IMR-90 (cell line): ENCODE data around the gene HHIP. TPM values are rescaled to one million over a fixed set of nuclear protein-coding genes. Genes with fewer than 3 reads are reported as not detected.

ENCODE experiments used
- ATAC-seq: fragments of 200-7000 bp; cut with Tn5 transposase; 2 replicates; pipeline ENCODE4 v1.9.1; 2020; ENCODE audit warnings: low read depth, mild to moderate bottlenecking, moderate library complexity
- BruUV-seq: library from RNA; stranded (reverse); fragments of 400-500 nt; replicated peaks from 2 replicates; lab custom pipeline; 2021; lab: Mats Ljungman, UMichigan
- CTCF ChIA-PET: fragments of 300-600 bp; formaldehyde crosslinking; extraction: SDS; loops from one replicate; lab custom pipeline; 2021; ENCODE audit warnings: antibody characterized with exemption; lab: Yijun Ruan, JAX
- POLR2A ChIA-PET: fragments of 300-600 bp; sonication (Branson Sonifier 250); formaldehyde crosslinking; loops from one replicate; lab custom pipeline; 2022; ENCODE audit warnings: antibody characterized with exemption; ENCODE audit not compliant: unreplicated experiment; lab: Charles Lee
- DNase-seq: peaks from one replicate; pipeline ENCODE4 v3.0.0; 2013
- H2AFZ ChIP-seq: replicated peaks from 2 replicates; pipeline ENCODE3; 2013; ENCODE audit warnings: low read length, mild to moderate bottlenecking; ENCODE audit not compliant: poor library complexity
- H2AK5ac ChIP-seq: 2 replicates; pipeline ENCODE4 v1.6.1; 2013; ENCODE audit warnings: low read depth, low read length, inconsistent platforms
- H2AK9ac ChIP-seq: replicated peaks from 2 replicates; pipeline ENCODE3; 2013; ENCODE audit warnings: mild to moderate bottlenecking, low read depth, low read length, moderate library complexity; ENCODE audit not compliant: poor library complexity
- H2BK120ac ChIP-seq: 2 replicates; pipeline ENCODE4 v1.6.1; 2013; ENCODE audit warnings: low read depth, low read length, inconsistent platforms
- H2BK15ac ChIP-seq: 3 replicates; pipeline ENCODE4 v1.6.1; 2013; ENCODE audit warnings: low read depth, low read length, inconsistent platforms
- H2BK20ac ChIP-seq: 2 replicates; pipeline ENCODE4 v1.6.1; 2013; ENCODE audit warnings: low read depth, mild to moderate bottlenecking, inconsistent platforms, low read length, moderate library complexity
- H2BK5ac ChIP-seq: 2 replicates; pipeline ENCODE4 v1.6.1; 2013; ENCODE audit warnings: mild to moderate bottlenecking, low read depth, low read length, inconsistent platforms; ENCODE audit not compliant: poor library complexity, severe bottlenecking
- H3K14ac ChIP-seq: replicated peaks from 2 replicates; pipeline ENCODE4 v1.6.1; 2013; ENCODE audit warnings: low read depth, low read length, inconsistent platforms
- H3K18ac ChIP-seq: 2 replicates; pipeline ENCODE4 v1.6.1; 2013; ENCODE audit warnings: low read depth, low read length, control low read depth
- H3K23ac ChIP-seq: 2 replicates; pipeline ENCODE4 v1.6.1; 2013; ENCODE audit warnings: low read depth, low read length, inconsistent platforms
- H3K27ac ChIP-seq: 2 replicates; pipeline ENCODE4 v1.5.1; 2013; ENCODE audit warnings: mild to moderate bottlenecking, control low read depth, low read length; ENCODE audit not compliant: insufficient read depth
- H3K27me3 ChIP-seq: 2 replicates; pipeline ENCODE4 v1.6.1; 2013; ENCODE audit warnings: low read length; ENCODE audit not compliant: control insufficient read depth, insufficient read depth
- H3K36me3 ChIP-seq: 2 replicates; pipeline ENCODE4 v1.6.1; 2013; ENCODE audit warnings: low read length, mixed read lengths; ENCODE audit not compliant: control insufficient read depth, insufficient read depth
- H3K4ac ChIP-seq: 2 replicates; pipeline ENCODE4 v1.6.1; 2013; ENCODE audit warnings: low read depth, low read length, inconsistent platforms
- H3K4me1 ChIP-seq: 2 replicates; pipeline ENCODE4 v1.6.1; 2013; ENCODE audit warnings: low read length, mixed read lengths; ENCODE audit not compliant: control insufficient read depth, insufficient read depth
- H3K4me2 ChIP-seq: 2 replicates; pipeline ENCODE4 v1.6.1; 2013; ENCODE audit warnings: low read depth, mild to moderate bottlenecking, control low read depth, low read length, moderate library complexity
- H3K4me3 ChIP-seq: 2 replicates; pipeline ENCODE4 v1.5.1; 2013; ENCODE audit warnings: low read depth, mild to moderate bottlenecking, control low read depth, low read length, moderate library complexity; ENCODE audit not compliant: insufficient read depth
- H3K56ac ChIP-seq: 2 replicates; pipeline ENCODE4 v1.6.1; 2013; ENCODE audit warnings: low read length, inconsistent platforms; ENCODE audit not compliant: insufficient read depth; ENCODE audit errors: extremely low read depth
- H3K79me1 ChIP-seq, 2 experiments: 2 replicates each; pipeline ENCODE4 v1.6.1; 2013; ENCODE audit warnings: low read length in 2 of 2, inconsistent platforms in 1 of 2, low read depth in 1 of 2
- H3K9ac ChIP-seq: 2 replicates; pipeline ENCODE4 v1.6.1; 2013; ENCODE audit warnings: low read depth, low read length, control low read depth
- H3K9me1 ChIP-seq: 2 replicates; pipeline ENCODE4 v1.6.1; 2013; ENCODE audit warnings: low read length, inconsistent platforms; ENCODE audit not compliant: insufficient read depth
- H3K9me3 ChIP-seq: 2 replicates; pipeline ENCODE4 v1.6.1; 2013; ENCODE audit warnings: low read length; ENCODE audit not compliant: control insufficient read depth, insufficient read depth
- H4K20me1 ChIP-seq: 2 replicates; pipeline ENCODE4 v1.6.1; 2013; ENCODE audit warnings: low read length, inconsistent platforms; ENCODE audit not compliant: insufficient read depth
- H4K5ac ChIP-seq: 2 replicates; pipeline ENCODE4 v1.6.1; 2013; ENCODE audit warnings: mild to moderate bottlenecking, low read depth, low read length, control low read depth
- H4K8ac ChIP-seq, 2 experiments: 2 replicates each; pipeline ENCODE4 v1.6.1; 2013; ENCODE audit warnings: low read depth in 2 of 2, low read length in 2 of 2, control low read depth in 1 of 2, inconsistent platforms in 1 of 2
- H4K91ac ChIP-seq: 2 replicates; pipeline ENCODE4 v1.6.1; 2013; ENCODE audit warnings: low read depth, low read length, inconsistent platforms; ENCODE audit not compliant: insufficient read depth
- BHLHE40 ChIP-seq: fragments of 150-350 bp; IDR thresholded peaks from 2 replicates; pipeline ENCODE4 v1.6.1; 2016; ENCODE audit warnings: mild to moderate bottlenecking, low read depth, low read length
- MAZ ChIP-seq: IDR thresholded peaks from 2 replicates; pipeline ENCODE4 v1.6.1; 2012; ENCODE audit warnings: low read depth, mild to moderate bottlenecking, low read length, improper control_type of control experiment, moderate library complexity, borderline replicate concordance
- RAD21 ChIP-seq: IDR thresholded peaks from 2 replicates; pipeline ENCODE4 v1.6.1; 2012; ENCODE audit warnings: low read length, improper control_type of control experiment
- WGBS, 2 experiments: methylation state at CpG; one replicate each; pipeline versions ENCODE4 v1.1.5 to v1.1.7; 2013; ENCODE audit warnings: missing lambda C conversion rate in 2 of 2; ENCODE audit not compliant: insufficient read length in 1 of 2; ENCODE audit errors: extremely low coverage in 2 of 2; 5-methylcytosine and 5-hydroxymethylcytosine counted together
- dilution Hi-C: fragments of 300-500 bp; cut with HindIII; formaldehyde crosslinking; loops from one replicate; pipeline ENCODE4 v1.14.3; 2018; ENCODE audit warnings: low sequenced_read_pairs; ENCODE audit not compliant: unreplicated experiment
- in situ Hi-C: fragments of 300-500 bp; cut with MboI; formaldehyde crosslinking; loops from 3 replicates; pipeline ENCODE4 v1.14.3; 2019; ENCODE audit warnings: low sequenced_read_pairs, inconsistent platforms, mixed read lengths
- intact Hi-C: fragments of 100-400 bp; cut with micrococcal nuclease; formaldehyde crosslinking; loops from 2 replicates; pipeline ENCODE4 v1.10.0; 2022
- polyA plus RNA-seq, 3 experiments: library from polyadenylated mRNA; depleted of rRNA; stranded (reverse); fragments of >200 nt; gene quantifications; 2 replicates each; pipeline ENCODE4 v1.2.3, GENCODE V29; 2012; ENCODE audit warnings: low replicate concordance in 1 of 3
- total RNA-seq: library from RNA; depleted of rRNA; stranded (reverse); fragments of >200 nt; gene quantifications from 2 replicates; pipeline ENCODE4 v1.2.3, GENCODE V29; 2012

Gene HHIP
- total and polyA plus RNA-seq, 2 of the 4 experiments (the other 2 are of a cell fraction): 6.6 to 9.6 TPM

- no peak overlapping the region for H2AK5ac ChIP-seq
- H3K27me3 ChIP-seq: no peaks in the 10 kb centered on the region
- H4K8ac ChIP-seq: no peak overlapping the region
- no peak overlapping the region for H3K56ac ChIP-seq
- dilution Hi-C loops: no loop called here
- no peaks in the 10 kb centered on the region for H3K4me1 ChIP-seq
- H3K79me1 ChIP-seq: no peaks in the 10 kb centered on the region
- no peak overlapping the region for H3K4me3 ChIP-seq
- no peak overlapping the region for H3K23ac ChIP-seq
- no peak overlapping the region for H4K5ac ChIP-seq
- no TSS peak for BruUV-seq
- no peak overlapping the region for H3K18ac ChIP-seq
- H2AK9ac ChIP-seq: no peak overlapping the region
- no peak overlapping the region for H2BK5ac ChIP-seq
- H3K14ac ChIP-seq: no peak overlapping the region
- no peak overlapping the region for H3K9ac ChIP-seq
- no peak overlapping the region for H2AFZ ChIP-seq
- in situ Hi-C loops: no loop called here
- no peaks in the 10 kb centered on the region for H3K9me3 ChIP-seq
- ChIA-PET POLR2A (no interaction called here), CTCF (no interaction called here)
- no peak overlapping the region for H4K91ac ChIP-seq
- no peaks in the 10 kb centered on the region for H3K9me1 ChIP-seq
- no peak overlapping the region for H2BK20ac ChIP-seq
- WGBS, 2 experiments: 83% methylated on average over 1 of the region's 4 CpGs; no CpG with 5 or more reads in 1 of the 2 experiments
- no peak overlapping the region for H3K4me2 ChIP-seq
- no peak overlapping the region for H3K4ac ChIP-seq
- DNase-seq (no peak), ATAC-seq (no peak)
- H3K36me3 ChIP-seq: no peaks in the 10 kb centered on the region
- H4K20me1 ChIP-seq: no peaks in the 10 kb centered on the region
- TF ChIP-seq MAZ: no peak
- TF ChIP-seq RAD21: no peak
- no peak for TF ChIP-seq BHLHE40
- H2BK120ac ChIP-seq: no peak overlapping the region
- H2BK15ac ChIP-seq: no peak overlapping the region
- intact Hi-C loops: no loop called here
- no peak overlapping the region for H3K27ac ChIP-seq
Observed at GRCh38 chr4:144748814-144749555, 103.0 kb downstream of the HHIP start.
